Caco-2 (cell line): ENCODE results near the gene DEFB132. TPM values are rescaled to one million over a fixed set of nuclear protein-coding genes. Genes with fewer than 3 reads are reported as not detected.

Experiments used
- BruUV-seq: library from RNA; stranded (reverse); fragments of 400-500 nt; replicated peaks from 2 replicates; lab custom pipeline; 2021; lab: Mats Ljungman, UMichigan
- CTCF ChIA-PET: fragments of 300-600 bp; sonication (Branson Sonifier 250); formaldehyde crosslinking; loops from one replicate; lab custom pipeline; 2022; ENCODE audit warnings: antibody characterized with exemption; lab: Charles Lee
- POLR2A ChIA-PET: fragments of 300-600 bp; sonication (Branson Sonifier 250); formaldehyde crosslinking; loops from one replicate; lab custom pipeline; 2022; ENCODE audit warnings: antibody characterized with exemption; lab: Charles Lee
- DNase-seq, 2 experiments: peaks; one replicate each; pipeline versions ENCODE4 v3.0.0 to v3.0.0-alpha.2; 2020 to 2022
- H3K27me3 ChIP-seq: replicated peaks from 2 replicates; pipeline ENCODE4 v1.6.0; 2011; ENCODE audit warnings: low read length; ENCODE audit not compliant: control insufficient read depth, insufficient read depth
- H3K36me3 ChIP-seq: 2 replicates; pipeline ENCODE4 v1.5.1; 2011; ENCODE audit warnings: low read length; ENCODE audit not compliant: control insufficient read depth, insufficient read depth
- H3K4me1 ChIP-seq: fragments of 250-450 bp; sonication (Bioruptor Pico); 2 replicates; pipeline ENCODE4 v1.5.1; 2020; ENCODE audit warnings: mild to moderate bottlenecking
- H3K4me3 ChIP-seq: 2 replicates; pipeline ENCODE4 v1.5.1; 2011; ENCODE audit warnings: low read depth, mild to moderate bottlenecking, control low read depth, low read length
- H3K9me3 ChIP-seq: fragments of 250-450 bp; sonication (Bioruptor Pico); 2 replicates; pipeline ENCODE4 v1.5.1; 2020; ENCODE audit warnings: mild to moderate bottlenecking, moderate library complexity
- H3K27ac Mint-ChIP-seq: one replicate; pipeline ENCODE4 v1.8.0; 2022; ENCODE audit warnings: mixed read lengths; ENCODE audit not compliant: unreplicated experiment
- H3K27me3 Mint-ChIP-seq: one replicate; pipeline ENCODE4 v1.8.0; 2022; ENCODE audit warnings: mixed read lengths; ENCODE audit not compliant: insufficient read depth, unreplicated experiment
- H3K36me3 Mint-ChIP-seq: one replicate; pipeline ENCODE4 v1.8.0; 2022; ENCODE audit warnings: mild to moderate bottlenecking, mixed read lengths; ENCODE audit not compliant: insufficient read depth, unreplicated experiment
- H3K4me1 Mint-ChIP-seq: one replicate; pipeline ENCODE4 v1.8.0; 2022; ENCODE audit warnings: low read depth, mixed read lengths; ENCODE audit not compliant: unreplicated experiment
- H3K4me3 Mint-ChIP-seq: one replicate; pipeline ENCODE4 v1.8.0; 2022; ENCODE audit warnings: mild to moderate bottlenecking, moderate library complexity, mixed read lengths; ENCODE audit not compliant: unreplicated experiment
- H3K9me3 Mint-ChIP-seq: one replicate; pipeline ENCODE4 v1.8.0; 2022; ENCODE audit warnings: mixed read lengths; ENCODE audit not compliant: unreplicated experiment
- CTCF ChIP-seq, 2 experiments: fragments of 200-600 bp in 1 of 2; IDR thresholded peaks; 1 replicate in 1 of 2; 2 replicates in 1 of 2; pipeline versions ENCODE4 v1.5.1 to v1.8.0; 2011 to 2022; ENCODE audit warnings: antibody characterized with exemption in 1 of 2, control low read depth in 1 of 2, inconsistent platforms in 1 of 2, low read depth in 1 of 2, low read length in 1 of 2, mild to moderate bottlenecking in 1 of 2, moderate library complexity in 1 of 2; ENCODE audit not compliant: insufficient read depth in 1 of 2, severe bottlenecking in 1 of 2, unreplicated experiment in 1 of 2
- intact Hi-C: fragments of 100-400 bp; cut with micrococcal nuclease; formaldehyde crosslinking; loops from one replicate; pipeline ENCODE4 v1.10.0; 2022; ENCODE audit not compliant: unreplicated experiment
- total RNA-seq: library from RNA; stranded (reverse); gene quantifications from 2 replicates; pipeline ENCODE4 v1.2.3, GENCODE V29; 2022

The DEFB132 gene
- total RNA-seq, 1 experiment from 2014 or later: not detected

GRCh38 chr20:309306-309840 lies 51.8 kb downstream of the DEFB132 start:
- Mint-ChIP-seq H3K4me3 (no peak overlapping the region), H3K27me3 (no peaks in the 10 kb centered on the region), H3K9me3 (peaks cover 18% of the 10 kb centered on the region), H3K36me3 (no peaks in the 10 kb centered on the region), H3K27ac (no peak overlapping the region), H3K4me1 (no peaks in the 10 kb centered on the region)
- BruUV-seq: no TSS peak
- Histone ChIP-seq H3K4me3 (no peak overlapping the region), H3K27me3 (no peaks in the 10 kb centered on the region), H3K4me1 (no peaks in the 10 kb centered on the region), H3K36me3 (no peaks in the 10 kb centered on the region), H3K9me3 (no peaks in the 10 kb centered on the region)
- ChIA-PET CTCF (no interaction called here), POLR2A (no interaction called here)
- no peak for DNase-seq
- intact Hi-C loops: no loop called here
- TF ChIP-seq CTCF (IDR thresholded peaks at IDR 0.05; ENCODE audit: insufficient read depth in 1 of 2, low read depth in 1 of 2, low read length in 1 of 2, severe bottlenecking in 1 of 2, unreplicated experiment in 1 of 2): no peak

GRCh38 chr20:309841-310644 lies 52.5 kb downstream of the DEFB132 start:
- ChIA-PET POLR2A (no interaction called here), CTCF (interaction anchor here (1.0 kb wide), 1 partner anchor 44 kb away, joined by 3 read pairs; no protein-coding TSS in a partner anchor)
- intact Hi-C loops: no loop called here
- no TSS peak for BruUV-seq
- Histone ChIP-seq H3K9me3 (no peaks in the 10 kb centered on the region), H3K4me3 (no peak overlapping the region), H3K27me3 (no peaks in the 10 kb centered on the region), H3K4me1 (no peaks in the 10 kb centered on the region), H3K36me3 (no peaks in the 10 kb centered on the region)
- no peak overlapping the region for H3K27ac Mint-ChIP-seq
- no peaks in the 10 kb centered on the region for H3K36me3 Mint-ChIP-seq
- peaks cover 18% of the 10 kb centered on the region for H3K9me3 Mint-ChIP-seq
- DNase-seq: peak; percentile 51 to 67
- H3K4me3 Mint-ChIP-seq: no peak overlapping the region
- no peaks in the 10 kb centered on the region for H3K27me3 Mint-ChIP-seq
- no peaks in the 10 kb centered on the region for H3K4me1 Mint-ChIP-seq
- no peak for TF ChIP-seq CTCF (IDR thresholded peaks at IDR 0.05; ENCODE audit: insufficient read depth in 1 of 2, low read depth in 1 of 2, low read length in 1 of 2, severe bottlenecking in 1 of 2, unreplicated experiment in 1 of 2)

DNA sequence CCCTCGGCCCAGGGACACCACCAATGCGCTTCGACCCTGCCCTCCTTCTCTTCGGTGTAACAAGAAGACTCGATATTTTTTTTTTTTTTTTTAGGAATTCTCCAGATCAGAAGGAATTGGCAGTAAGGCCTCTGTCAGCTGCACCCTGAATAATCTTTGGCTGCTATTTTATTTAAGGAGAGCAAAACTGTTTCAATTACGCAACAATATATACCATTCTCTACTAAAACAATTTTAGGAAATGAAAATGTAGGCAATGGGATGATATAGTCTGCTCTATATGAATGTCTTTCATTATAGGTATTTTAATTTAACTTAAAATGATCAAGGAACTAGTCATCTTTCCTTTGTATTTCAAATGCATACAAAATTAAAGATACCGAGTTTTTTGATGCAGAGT lies 53.1 kb downstream of the DEFB132 start:
- no peaks in the 10 kb centered on the region for H3K27me3 Mint-ChIP-seq
- POLR2A ChIA-PET: no interaction called here
- no peaks in the 10 kb centered on the region for H3K36me3 Mint-ChIP-seq

More for the DNA sequence above, 53.1 kb downstream of the DEFB132 start:
- no peaks in the 10 kb centered on the region for H3K36me3 ChIP-seq
- Mint-ChIP-seq H3K4me1 (no peaks in the 10 kb centered on the region), H3K9me3 (peaks cover 18% of the 10 kb centered on the region), H3K4me3 (no peak overlapping the region), H3K27ac (no peak overlapping the region)
- no peak for DNase-seq
- H3K27me3 ChIP-seq: no peaks in the 10 kb centered on the region
- CTCF ChIA-PET: interaction anchor here (1.0 kb wide), 1 partner anchor 44 kb away, joined by 3 read pairs; no protein-coding TSS in a partner anchor
- no peak for TF ChIP-seq CTCF (IDR thresholded peaks at IDR 0.05; ENCODE audit: insufficient read depth in 1 of 2, low read depth in 1 of 2, low read length in 1 of 2, severe bottlenecking in 1 of 2, unreplicated experiment in 1 of 2)
- H3K9me3 ChIP-seq: no peaks in the 10 kb centered on the region
- no TSS peak for BruUV-seq
- H3K4me1 ChIP-seq: no peaks in the 10 kb centered on the region
- intact Hi-C loops: no loop called here
- H3K4me3 ChIP-seq: no peak overlapping the region

Other genes starting within 250 kb of the DEFB132 start
- not detected in 2 replicates for gene DEFB125, start 170.1 kb upstream of the DEFB132 start, total RNA-seq
- gene DEFB126, start 115.1 kb upstream of the DEFB132 start, total RNA-seq: not detected in 2 replicates
- not detected in 2 replicates for gene DEFB127, start 100.3 kb upstream of the DEFB132 start, total RNA-seq
- not detected in 2 replicates for gene DEFB128, start 68.0 kb upstream of the DEFB132 start, total RNA-seq
- not detected in 2 replicates for gene DEFB129, start 30.5 kb upstream of the DEFB132 start, total RNA-seq
- 10.3 and 11.5 TPM in 2 replicates for gene C20orf96, start 33.0 kb downstream of the DEFB132 start, total RNA-seq
- gene ZCCHC3, start 39.8 kb downstream of the DEFB132 start, total RNA-seq: 34.4 and 37.2 TPM in 2 replicates
- gene SOX12, start 67.8 kb downstream of the DEFB132 start, total RNA-seq: 13.9 and 14.7 TPM in 2 replicates
- 24.6 and 27.5 TPM in 2 replicates for gene NRSN2, start 89.4 kb downstream of the DEFB132 start, total RNA-seq
- gene TRIB3, start 123.0 kb downstream of the DEFB132 start, total RNA-seq: 113 and 132 TPM in 2 replicates
- 103 and 111 TPM in 2 replicates for gene RBCK1, start 150.6 kb downstream of the DEFB132 start, total RNA-seq
- 30.0 and 35.8 TPM in 2 replicates for gene TBC1D20, start 204.8 kb downstream of the DEFB132 start, total RNA-seq